CD8-positive, alpha-beta memory T cell (primary cell): ENCODE results near the gene PLA2G4A. TPM values are rescaled to one million over a fixed set of nuclear protein-coding genes. Genes with fewer than 3 reads are reported as not detected.

Experiments
- CTCF ChIA-PET: fragments of 350-600 bp; sonication (Branson Sonifier 250); formaldehyde crosslinking; loops from one replicate; lab custom pipeline; 2021; ENCODE audit warnings: antibody characterized with exemption; lab: Charles Lee
- POLR2A ChIA-PET: fragments of 350-600 bp; sonication (Branson Sonifier 250); formaldehyde crosslinking; loops from one replicate; lab custom pipeline; 2021; ENCODE audit warnings: antibody characterized with exemption; lab: Charles Lee
- DNase-seq, 5 donors: peaks; one replicate each; pipeline versions ENCODE4 v3.0.0 to v3.0.0-alpha.2; 2020 to 2022; ENCODE audit warnings: mixed read lengths in 1 of 5
- H3K27ac ChIP-seq: one replicate; pipeline ENCODE4 v1.7.0; 2013; ENCODE audit warnings: low read depth, mild to moderate bottlenecking, low read length, moderate library complexity
- H3K27me3 ChIP-seq: 2 replicates; pipeline ENCODE4 v1.7.0; 2013; ENCODE audit warnings: low read length, mild to moderate bottlenecking; ENCODE audit not compliant: insufficient read depth, poor library complexity, severe bottlenecking
- H3K36me3 ChIP-seq: 2 replicates; pipeline ENCODE4 v1.7.0; 2013; ENCODE audit warnings: mild to moderate bottlenecking, low read length, moderate library complexity; ENCODE audit not compliant: insufficient read depth
- H3K4me1 ChIP-seq: 2 replicates; pipeline ENCODE4 v1.7.0; 2013; ENCODE audit warnings: mild to moderate bottlenecking, low read length, moderate library complexity; ENCODE audit not compliant: insufficient read depth
- H3K4me3 ChIP-seq: 2 replicates; pipeline ENCODE4 v1.7.0; 2013; ENCODE audit warnings: mild to moderate bottlenecking, low read length
- H3K9me3 ChIP-seq: 2 replicates; pipeline ENCODE4 v1.7.0; 2013; ENCODE audit warnings: mild to moderate bottlenecking, low read length
- H3K27ac Mint-ChIP-seq, 8 donors: one replicate each; pipeline ENCODE4 v1.8.0; 2020 to 2021; ENCODE audit warnings: mixed read lengths in 8 of 8, mild to moderate bottlenecking in 6 of 8, inconsistent platforms in 3 of 8, moderate library complexity in 3 of 8
- H3K27me3 Mint-ChIP-seq, 2 donors: one replicate each; pipeline ENCODE4 v1.8.0; 2020 to 2021; ENCODE audit warnings: mixed read lengths in 2 of 2, mild to moderate bottlenecking in 1 of 2, moderate library complexity in 1 of 2
- H3K36me3 Mint-ChIP-seq, 3 donors: one replicate each; pipeline ENCODE4 v1.8.0; 2020 to 2021; ENCODE audit warnings: mixed read lengths in 3 of 3, inconsistent platforms in 1 of 3, mild to moderate bottlenecking in 1 of 3
- H3K4me1 Mint-ChIP-seq, 3 donors: one replicate each; pipeline ENCODE4 v1.8.0; 2020 to 2021; ENCODE audit warnings: mixed read lengths in 3 of 3, inconsistent platforms in 1 of 3, mild to moderate bottlenecking in 1 of 3
- H3K4me3 Mint-ChIP-seq, 7 donors: one replicate each; pipeline ENCODE4 v1.8.0; 2020 to 2021; ENCODE audit warnings: mixed read lengths in 7 of 7, mild to moderate bottlenecking in 6 of 7, moderate library complexity in 4 of 7, inconsistent platforms in 2 of 7
- H3K9me3 Mint-ChIP-seq, 5 donors: one replicate each; pipeline ENCODE4 v1.8.0; 2020 to 2022; ENCODE audit warnings: mixed read lengths in 5 of 5, mild to moderate bottlenecking in 3 of 5, moderate library complexity in 2 of 5, inconsistent platforms in 1 of 5
- polyA plus RNA-seq: library from polyadenylated mRNA; unstranded; fragments of 300-500 nt; fragmentation: Illumina TruSeq; gene quantifications from one replicate; pipeline ENCODE4 v1.2.3, GENCODE V29; 2021
- total RNA-seq, 2 experiments: library from RNA; stranded (reverse); gene quantifications; one replicate each; pipeline ENCODE4 v1.2.3, GENCODE V29; 2021

PLA2G4A gene
- total and polyA plus RNA-seq, 3 experiments from 2014 or later: 1.1 to 1.5 TPM; not detected in 1

- H3K27me3 Mint-ChIP-seq: no peaks in the 10 kb centered on the region
- H3K36me3 Mint-ChIP-seq: no peaks in the 10 kb centered on the region
- Histone ChIP-seq H3K27ac (no peak overlapping the region), H3K27me3 (no peaks in the 10 kb centered on the region), H3K4me3 (no peak overlapping the region), H3K9me3 (no peaks in the 10 kb centered on the region), H3K36me3 (no peaks in the 10 kb centered on the region), H3K4me1 (no peaks in the 10 kb centered on the region)
- H3K9me3 Mint-ChIP-seq: peaks cover 0 to 9% (median 0%) of the 10 kb centered on the region in 5 donors
- no peak for DNase-seq
- no peak overlapping the region for H3K4me3 Mint-ChIP-seq
- peaks cover 1 to 4% (median 4%) of the 10 kb centered on the region in 3 donors for H3K4me1 Mint-ChIP-seq
- ChIA-PET CTCF (no interaction called here), POLR2A (no interaction called here)
- no peak overlapping the region for H3K27ac Mint-ChIP-seq
Measured at GRCh38 chr1:186865857-186866256, 37.1 kb downstream of the PLA2G4A start.

GRCh38 chr1:186869526-186870228 lies 40.9 kb downstream of the PLA2G4A start:
- ChIA-PET POLR2A (no interaction called here), CTCF (no interaction called here)
- DNase-seq: no peak
- H3K27me3 ChIP-seq: no peaks in the 10 kb centered on the region
- Mint-ChIP-seq H3K4me1 (peaks cover 1 to 4% (median 4%) of the 10 kb centered on the region in 3 donors), H3K9me3 (peaks cover 0 to 9% (median 0%) of the 10 kb centered on the region in 5 donors), H3K36me3 (no peaks in the 10 kb centered on the region), H3K27ac (no peak overlapping the region), H3K27me3 (no peaks in the 10 kb centered on the region), H3K4me3 (no peak overlapping the region)
- H3K9me3 ChIP-seq: no peaks in the 10 kb centered on the region
- H3K27ac ChIP-seq: no peak overlapping the region
- H3K36me3 ChIP-seq: no peaks in the 10 kb centered on the region
- no peak overlapping the region for H3K4me3 ChIP-seq
- no peaks in the 10 kb centered on the region for H3K4me1 ChIP-seq

GRCh38 chr1:186871784-186872183 lies 43.0 kb downstream of the PLA2G4A start:
- H3K27me3 Mint-ChIP-seq: no peaks in the 10 kb centered on the region
- no peak overlapping the region for H3K27ac ChIP-seq
- H3K27me3 ChIP-seq: no peaks in the 10 kb centered on the region
- H3K4me3 ChIP-seq: no peak overlapping the region
- H3K4me3 Mint-ChIP-seq: no peak overlapping the region
- H3K9me3 Mint-ChIP-seq: peaks cover 0 to 9% (median 0%) of the 10 kb centered on the region in 5 donors
- H3K36me3 ChIP-seq: no peaks in the 10 kb centered on the region
- no peaks in the 10 kb centered on the region for H3K4me1 Mint-ChIP-seq
- no peaks in the 10 kb centered on the region for H3K4me1 ChIP-seq
- POLR2A ChIA-PET: no interaction called here
- H3K27ac Mint-ChIP-seq: no peak overlapping the region
- DNase-seq: no peak
- no peaks in the 10 kb centered on the region for H3K36me3 Mint-ChIP-seq
- H3K9me3 ChIP-seq: no peaks in the 10 kb centered on the region
- CTCF ChIA-PET: no interaction called here

GRCh38 chr1:186872291-186872690 lies 43.5 kb downstream of the PLA2G4A start:
- CTCF ChIA-PET: no interaction called here
- no peak overlapping the region for H3K4me3 Mint-ChIP-seq
- no peak overlapping the region for H3K4me3 ChIP-seq

GRCh38 chr1:186873687-186874086 lies 44.9 kb downstream of the PLA2G4A start:
- H3K4me1 ChIP-seq: no peaks in the 10 kb centered on the region
- H3K27me3 Mint-ChIP-seq: no peaks in the 10 kb centered on the region
- H3K36me3 ChIP-seq: no peaks in the 10 kb centered on the region
- H3K4me3 ChIP-seq: no peak overlapping the region
- no peak for DNase-seq
- ChIA-PET CTCF (no interaction called here), POLR2A (no interaction called here)
- no peak overlapping the region for H3K4me3 Mint-ChIP-seq
- no peaks in the 10 kb centered on the region for H3K4me1 Mint-ChIP-seq
- H3K27ac Mint-ChIP-seq: no peak overlapping the region
- H3K27ac ChIP-seq: no peak overlapping the region
- H3K9me3 ChIP-seq: no peaks in the 10 kb centered on the region
- H3K27me3 ChIP-seq: no peaks in the 10 kb centered on the region
- H3K36me3 Mint-ChIP-seq: no peaks in the 10 kb centered on the region
- peaks cover 0 to 9% (median 0%) of the 10 kb centered on the region in 5 donors for H3K9me3 Mint-ChIP-seq

More at GRCh38 chr1:186872291-186872690, 43.5 kb downstream of the PLA2G4A start:
- no peak overlapping the region for H3K27ac Mint-ChIP-seq
- no peaks in the 10 kb centered on the region for H3K4me1 Mint-ChIP-seq
- Histone ChIP-seq H3K9me3 (no peaks in the 10 kb centered on the region), H3K4me1 (no peaks in the 10 kb centered on the region), H3K36me3 (no peaks in the 10 kb centered on the region), H3K27me3 (no peaks in the 10 kb centered on the region), H3K27ac (no peak overlapping the region)
- POLR2A ChIA-PET: no interaction called here
- peaks cover 0 to 9% (median 0%) of the 10 kb centered on the region in 5 donors for H3K9me3 Mint-ChIP-seq
- DNase-seq: no peak
- H3K27me3 Mint-ChIP-seq: no peaks in the 10 kb centered on the region
- H3K36me3 Mint-ChIP-seq: no peaks in the 10 kb centered on the region

- CTCF ChIA-PET: no interaction called here
- H3K4me1 Mint-ChIP-seq: no peaks in the 10 kb centered on the region
Measured at GRCh38 chr1:186875896-186876835, 47.4 kb downstream of the PLA2G4A start.

GRCh38 chr1:186878356-186878755 lies 49.6 kb downstream of the PLA2G4A start:
- Histone ChIP-seq H3K27me3 (no peaks in the 10 kb centered on the region), H3K27ac (no peak overlapping the region), H3K36me3 (no peaks in the 10 kb centered on the region), H3K4me3 (no peak overlapping the region), H3K9me3 (no peaks in the 10 kb centered on the region), H3K4me1 (no peaks in the 10 kb centered on the region)
- no peaks in the 10 kb centered on the region for H3K27me3 Mint-ChIP-seq
- ChIA-PET CTCF (no interaction called here), POLR2A (no interaction called here)
- no peak for DNase-seq
- no peaks in the 10 kb centered on the region for H3K4me1 Mint-ChIP-seq
- H3K9me3 Mint-ChIP-seq: peaks cover 0 to 2% (median under 1%) of the 10 kb centered on the region in 5 donors
- H3K27ac Mint-ChIP-seq: no peak overlapping the region
- H3K36me3 Mint-ChIP-seq: no peaks in the 10 kb centered on the region
- H3K4me3 Mint-ChIP-seq: no peak overlapping the region

More at GRCh38 chr1:186875896-186876835, 47.4 kb downstream of the PLA2G4A start:
- Histone ChIP-seq H3K4me1 (no peaks in the 10 kb centered on the region), H3K27me3 (no peaks in the 10 kb centered on the region), H3K4me3 (no peak overlapping the region), H3K9me3 (no peaks in the 10 kb centered on the region), H3K27ac (no peak overlapping the region), H3K36me3 (no peaks in the 10 kb centered on the region)
- no peak overlapping the region for H3K4me3 Mint-ChIP-seq
- POLR2A ChIA-PET: no interaction called here
- H3K36me3 Mint-ChIP-seq: no peaks in the 10 kb centered on the region
- no peak for DNase-seq
- no peaks in the 10 kb centered on the region for H3K27me3 Mint-ChIP-seq
- H3K9me3 Mint-ChIP-seq: peaks cover 0 to 9% (median 0%) of the 10 kb centered on the region in 5 donors
- H3K27ac Mint-ChIP-seq: no peak overlapping the region

GRCh38 chr1:186880982-186881381 lies 52.2 kb downstream of the PLA2G4A start:
- no peak overlapping the region for H3K27ac ChIP-seq
- Mint-ChIP-seq H3K4me3 (no peak overlapping the region), H3K27me3 (no peaks in the 10 kb centered on the region), H3K9me3 (peaks cover 2 to 11% (median 4%) of the 10 kb centered on the region in 5 donors), H3K4me1 (no peaks in the 10 kb centered on the region), H3K27ac (no peak overlapping the region), H3K36me3 (no peaks in the 10 kb centered on the region)
- no peaks in the 10 kb centered on the region for H3K4me1 ChIP-seq
- ChIA-PET CTCF (no interaction called here), POLR2A (no interaction called here)
- H3K9me3 ChIP-seq: no peaks in the 10 kb centered on the region
- H3K4me3 ChIP-seq: no peak overlapping the region
- no peaks in the 10 kb centered on the region for H3K36me3 ChIP-seq
- DNase-seq: no peak
- no peaks in the 10 kb centered on the region for H3K27me3 ChIP-seq
